Epithelial cell of esophagus (primary cell): ENCODE data around the gene STPG4.
A peak's percentile ranks its signal among the peaks of the same experiment; 100 is the strongest.

Source experiments
- DNase-seq: peaks from one replicate; pipeline ENCODE4 v3.0.0; 2010; ENCODE audit warnings: low read depth
- H3K4me3 ChIP-seq: 2 replicates; pipeline ENCODE4 v1.5.1; 2011; ENCODE audit warnings: mild to moderate bottlenecking, low read length, control low read depth
- TF ChIP-seq, protein P1 (sequence below): IDR thresholded peaks from 2 replicates; pipeline ENCODE4 v1.5.1; 2011; ENCODE audit warnings: low read depth, mild to moderate bottlenecking, low read length, control low read depth, inconsistent platforms; ENCODE audit not compliant: insufficient read depth; ENCODE audit errors: missing control alignments

The STPG4 gene

DNA sequence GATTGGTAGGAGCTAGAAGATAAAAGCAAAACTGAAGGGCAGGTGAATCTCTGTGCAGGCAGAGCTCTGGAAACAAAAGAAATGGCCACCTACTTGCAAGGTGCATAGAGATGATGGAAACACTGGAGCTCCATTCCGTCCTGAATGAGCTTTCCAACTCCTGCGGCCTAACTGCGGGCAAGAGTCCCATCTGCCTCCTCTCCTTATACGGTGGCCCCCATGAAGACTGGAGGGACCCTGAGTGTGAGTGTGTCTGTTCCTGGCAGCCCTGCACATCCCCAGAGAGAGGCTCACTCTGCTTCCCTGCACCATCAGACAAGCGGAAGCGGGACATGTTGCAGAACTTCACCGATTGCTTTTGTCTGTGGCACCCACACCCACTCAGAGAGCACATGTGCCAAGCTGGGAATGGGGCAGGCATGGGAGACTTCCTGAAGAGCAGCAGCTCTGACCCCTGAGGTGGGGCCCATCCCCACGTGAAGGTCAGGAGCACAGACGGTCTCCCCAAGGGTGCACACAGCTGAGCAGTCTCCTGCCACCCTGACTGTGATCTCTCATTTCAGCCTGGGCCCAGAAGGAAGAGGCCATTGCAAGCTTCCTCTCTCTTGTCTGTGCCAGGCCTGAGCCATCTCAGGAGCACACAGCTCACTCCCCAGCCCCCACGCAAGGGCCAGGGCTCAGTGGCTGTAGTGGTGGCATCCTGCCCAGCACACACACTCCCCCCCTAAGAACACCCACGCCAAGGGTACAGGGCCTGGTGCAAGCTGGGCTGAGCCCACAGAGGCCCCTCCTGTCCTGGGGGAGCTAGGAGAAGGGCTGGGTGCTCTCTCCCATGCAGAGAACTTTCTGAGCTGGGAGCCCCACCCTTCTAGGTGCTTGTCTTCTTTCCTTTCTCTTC, 75.3 kb downstream of the STPG4 start:
- no peak for DNase-seq
- TF ChIP-seq, protein P1, sequence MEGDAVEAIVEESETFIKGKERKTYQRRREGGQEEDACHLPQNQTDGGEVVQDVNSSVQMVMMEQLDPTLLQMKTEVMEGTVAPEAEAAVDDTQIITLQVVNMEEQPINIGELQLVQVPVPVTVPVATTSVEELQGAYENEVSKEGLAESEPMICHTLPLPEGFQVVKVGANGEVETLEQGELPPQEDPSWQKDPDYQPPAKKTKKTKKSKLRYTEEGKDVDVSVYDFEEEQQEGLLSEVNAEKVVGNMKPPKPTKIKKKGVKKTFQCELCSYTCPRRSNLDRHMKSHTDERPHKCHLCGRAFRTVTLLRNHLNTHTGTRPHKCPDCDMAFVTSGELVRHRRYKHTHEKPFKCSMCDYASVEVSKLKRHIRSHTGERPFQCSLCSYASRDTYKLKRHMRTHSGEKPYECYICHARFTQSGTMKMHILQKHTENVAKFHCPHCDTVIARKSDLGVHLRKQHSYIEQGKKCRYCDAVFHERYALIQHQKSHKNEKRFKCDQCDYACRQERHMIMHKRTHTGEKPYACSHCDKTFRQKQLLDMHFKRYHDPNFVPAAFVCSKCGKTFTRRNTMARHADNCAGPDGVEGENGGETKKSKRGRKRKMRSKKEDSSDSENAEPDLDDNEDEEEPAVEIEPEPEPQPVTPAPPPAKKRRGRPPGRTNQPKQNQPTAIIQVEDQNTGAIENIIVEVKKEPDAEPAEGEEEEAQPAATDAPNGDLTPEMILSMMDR = no peak
- no peak overlapping the region for H3K4me3 ChIP-seq

DNA sequence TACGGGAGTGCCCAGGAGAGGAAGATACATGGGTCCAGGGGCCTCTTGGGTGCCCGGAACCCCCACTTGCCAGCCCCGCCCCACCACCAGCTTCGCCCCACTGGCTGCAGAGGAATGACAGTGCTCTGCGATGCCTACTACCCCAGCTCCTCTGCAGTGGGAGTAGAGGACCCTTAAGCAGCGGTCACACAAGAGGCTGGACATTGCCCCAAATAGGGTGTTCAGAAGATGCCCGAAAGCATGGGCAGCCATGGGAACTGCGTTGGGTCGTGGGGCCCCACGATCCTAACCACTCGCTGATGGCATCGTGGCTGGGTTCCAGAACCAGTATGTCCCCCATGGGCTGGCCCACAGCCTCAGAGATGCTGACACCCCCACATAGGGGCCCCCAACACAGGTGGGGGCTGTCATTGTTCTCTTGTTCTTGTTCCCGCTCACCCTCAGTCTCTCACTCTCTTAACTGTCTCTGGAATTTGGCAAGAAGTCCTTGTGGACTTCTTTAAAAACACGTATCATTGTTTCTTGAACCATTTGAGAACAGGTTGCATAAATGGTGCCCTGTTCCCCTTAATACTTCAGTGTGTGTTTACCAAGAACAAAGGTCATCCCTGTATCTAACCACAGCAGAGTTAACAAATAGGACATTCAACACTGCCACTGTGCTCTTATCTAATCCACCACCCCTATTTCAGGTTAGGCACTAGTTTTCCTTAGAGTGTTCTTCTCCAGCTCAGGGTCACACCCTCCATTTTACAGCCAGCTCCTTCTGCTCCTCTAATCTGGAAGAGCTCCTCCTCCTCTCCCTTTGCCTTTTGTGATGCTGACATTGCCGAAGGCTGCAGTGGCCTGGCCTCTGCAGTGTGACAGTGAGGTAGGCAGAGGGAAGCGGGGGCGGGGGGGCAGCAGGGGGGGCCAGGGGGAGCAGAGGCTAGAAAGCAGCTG, 76.3 kb downstream of the STPG4 start:
- TF ChIP-seq, protein P1 = no peak
- H3K4me3 ChIP-seq = no peak overlapping the region
- no peak for DNase-seq

DNA sequence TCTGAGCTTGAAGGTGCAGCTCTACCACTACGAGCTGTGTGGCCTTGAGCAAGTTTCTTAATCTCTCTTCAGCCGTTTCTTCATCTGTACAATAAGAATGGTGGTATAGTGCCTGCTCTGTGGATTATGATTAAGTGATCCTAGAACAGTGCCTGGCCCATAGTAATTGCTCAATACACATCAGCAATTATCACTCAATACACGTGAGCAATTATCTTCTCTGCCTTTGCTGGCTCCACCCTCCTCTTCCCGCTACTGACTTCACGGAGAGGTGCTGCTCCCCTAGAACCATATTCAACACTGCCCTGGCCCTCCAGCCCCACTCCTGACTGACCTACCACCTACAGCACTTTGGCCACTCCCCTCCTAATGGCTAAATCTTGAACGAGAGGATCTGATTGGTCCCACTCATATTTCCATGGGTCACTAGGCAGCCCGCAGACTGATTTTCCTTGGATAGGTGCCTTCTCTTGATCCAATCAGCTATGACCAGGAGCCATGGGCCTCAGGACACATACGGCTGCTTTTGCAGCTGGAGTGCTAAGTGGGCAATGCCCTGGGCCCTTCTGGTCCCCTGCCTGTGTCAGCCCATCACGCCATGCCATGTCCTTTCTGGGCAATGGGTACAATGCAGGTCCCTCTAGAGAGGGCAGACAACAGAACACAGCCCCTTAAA, 77.5 kb downstream of the STPG4 start:
- TF ChIP-seq, protein P1 = no peak
- no peak overlapping the region for H3K4me3 ChIP-seq
- peak; percentile 21 for DNase-seq

- TF ChIP-seq, protein P1 = no peak
- H3K4me3 ChIP-seq = no peak overlapping the region
- peak; percentile 85 for DNase-seq
These were observed 78.3 kb downstream of the STPG4 start for GRCh38 chr2:47076586-47077441.

DNA sequence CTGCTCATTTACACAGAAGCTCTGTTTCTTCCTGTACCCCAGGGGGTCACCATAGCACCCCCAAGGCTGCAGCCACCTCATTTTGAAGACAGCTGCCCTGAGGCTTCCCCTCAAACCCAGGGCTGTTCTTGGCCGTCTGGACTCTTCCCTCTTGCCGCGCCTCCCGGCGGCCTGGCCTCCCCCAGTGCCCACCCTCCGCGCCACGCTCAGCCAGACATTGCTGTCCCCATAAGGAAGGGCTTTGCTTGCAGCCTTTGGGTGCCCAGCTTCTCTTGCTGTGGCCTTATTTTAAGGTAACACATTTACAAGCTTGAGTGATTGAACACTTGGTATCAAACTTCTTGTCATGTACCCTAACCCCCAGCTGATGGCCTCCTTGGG, 79.0 kb downstream of the STPG4 start:
- H3K4me3 ChIP-seq = no peak overlapping the region
- no peak for DNase-seq
- TF ChIP-seq, protein P1 = no peak

GRCh38 chr2:47075361-47076125, 79.6 kb downstream of the STPG4 start:
- no peak for DNase-seq
- H3K4me3 ChIP-seq = no peak overlapping the region
- TF ChIP-seq, protein P1 = no peak
